Stimulated activated CD8-positive, alpha-beta memory T cell treated with anti-CD3 and anti-CD28 coated beads, Interleukin-15, amount 100 ng/mL, for 1 hour (primary cell): ENCODE measurements around the gene PCGF3.
"Not testable (repeated sequence)": the region's sequence is repeated elsewhere in the genome, so short reads cannot be mapped to it uniquely, and the experiment has no call there.

ENCODE experiments used
- DNase-seq: peaks from one replicate; pipeline ENCODE4 v3.0.0-alpha.2; 2020; ENCODE audit warnings: low read depth

Gene PCGF3

DNA sequence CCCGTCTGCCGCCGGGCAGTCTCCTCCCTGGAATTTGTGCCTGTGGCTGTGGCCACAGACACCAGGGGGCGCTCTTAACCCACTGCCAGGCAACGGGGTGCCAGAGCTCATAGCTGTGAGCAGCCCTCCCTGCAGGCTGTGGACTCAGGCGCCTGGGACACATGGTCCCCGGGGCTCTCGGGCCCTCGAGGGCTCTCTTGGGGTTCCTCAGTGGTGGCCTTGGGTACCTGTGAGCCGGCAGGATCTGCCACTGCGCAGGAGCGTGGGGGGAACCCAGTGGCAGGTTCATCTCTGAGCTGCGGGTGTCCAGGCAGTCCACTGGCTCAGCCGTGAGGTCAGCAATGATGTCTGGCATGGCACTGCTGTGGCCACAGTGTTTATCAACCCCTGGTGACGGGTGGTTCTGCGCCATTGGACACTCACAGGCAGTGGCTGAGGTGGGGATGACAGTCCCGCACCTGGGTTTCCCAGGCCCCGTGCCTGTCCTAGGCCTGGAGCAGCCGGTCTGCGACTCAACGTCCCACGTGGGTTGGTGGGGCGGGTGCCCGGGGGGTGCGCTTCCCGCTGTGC lies 37.2 kb downstream of the PCGF3 start:
- peak; percentile 67 for DNase-seq

DNA sequence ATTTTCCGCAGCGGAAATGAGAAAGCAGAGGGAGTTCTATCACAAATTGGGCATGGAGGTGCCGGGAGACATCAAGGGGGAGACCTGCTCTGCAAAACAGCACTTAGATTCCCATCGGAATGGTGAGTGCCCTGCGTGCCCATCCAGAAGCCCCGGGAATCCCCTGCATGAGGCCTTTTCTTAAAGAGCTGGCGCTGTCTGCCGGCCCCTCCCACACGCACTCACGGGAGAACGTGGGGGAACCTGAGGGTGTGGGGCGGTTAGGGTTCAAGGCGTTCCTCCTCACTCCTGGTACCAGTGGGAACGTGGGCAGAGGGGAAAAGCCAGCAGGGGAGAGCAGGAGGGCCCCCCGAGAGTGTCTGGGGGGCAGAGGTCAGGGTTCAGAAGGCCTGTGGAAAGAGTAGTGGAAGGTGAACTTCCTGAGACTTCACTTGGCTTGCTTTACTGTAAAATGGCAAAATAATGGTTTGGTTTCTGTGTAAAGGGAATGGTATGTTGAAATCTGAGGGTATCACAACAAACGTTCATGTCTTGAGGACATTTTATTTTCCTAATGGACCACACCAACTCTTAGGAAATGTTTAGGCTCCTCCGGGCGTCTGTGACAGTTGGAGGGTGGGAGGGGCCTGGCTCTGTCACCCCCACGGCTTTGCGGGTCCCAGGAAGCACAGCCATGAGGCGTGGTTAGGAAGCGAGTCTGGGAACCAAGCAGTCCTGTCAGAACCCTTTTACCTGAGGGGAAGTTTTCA lies 38.0 kb downstream of the PCGF3 start:
- no peak for DNase-seq

DNA sequence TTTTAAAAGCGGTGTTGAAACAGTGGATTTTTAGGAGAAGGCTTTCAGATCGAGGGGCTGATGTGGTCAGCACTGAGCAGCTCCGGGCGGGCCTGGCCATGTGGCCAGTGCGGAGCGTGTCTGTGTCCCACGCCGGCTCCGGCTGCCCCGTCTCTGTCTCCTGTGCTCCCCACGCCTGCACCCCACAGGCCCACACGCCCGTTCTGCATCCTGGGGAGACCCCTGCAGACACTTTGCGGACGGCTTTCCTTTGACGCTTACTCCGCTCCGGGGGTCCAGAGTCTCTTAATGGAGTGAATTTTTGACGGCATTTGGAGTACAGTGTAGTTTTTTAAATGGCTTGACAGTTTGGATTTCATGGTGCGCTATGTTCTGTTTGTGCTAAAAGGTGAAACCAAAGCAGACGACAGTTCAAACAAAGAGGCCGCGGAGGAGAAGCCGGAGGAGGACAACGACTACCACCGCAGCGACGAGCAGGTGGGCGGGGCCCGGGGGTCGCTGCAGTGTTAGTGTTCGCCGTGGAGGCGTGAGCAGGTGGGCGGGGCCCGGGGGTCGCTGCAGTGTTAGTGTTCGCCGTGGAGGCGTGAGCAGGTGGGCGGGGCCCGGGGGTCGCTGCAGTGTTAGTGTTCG lies 38.7 kb downstream of the PCGF3 start:
- DNase-seq = no peak

- DNase-seq = no peak
Observed at GRCh38 chr4:747546-748170, 42.0 kb downstream of the PCGF3 start.

DNA sequence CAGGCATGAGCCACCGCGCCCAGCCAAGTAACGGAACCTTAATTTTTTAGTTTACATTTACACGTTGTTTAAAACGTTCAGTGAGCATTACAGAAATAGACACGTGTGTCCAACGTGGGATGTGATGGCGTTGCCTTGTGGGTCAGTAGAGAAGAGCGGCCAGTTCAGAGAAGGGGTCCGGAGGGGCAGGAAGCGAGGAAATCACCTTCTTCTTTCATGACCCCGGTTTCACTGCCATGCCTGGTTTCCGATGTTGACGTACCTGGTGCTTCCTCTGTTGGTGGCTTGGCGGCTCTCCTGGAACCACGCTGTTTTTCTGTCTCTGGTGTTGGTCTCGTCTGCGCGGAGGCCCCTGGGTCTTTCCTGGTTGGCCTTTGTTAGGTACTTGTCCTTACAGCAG lies 42.8 kb downstream of the PCGF3 start:
- no peak for DNase-seq

GRCh38 chr4:749698-750666 lies 44.4 kb downstream of the PCGF3 start:
- DNase-seq = no peak

DNA sequence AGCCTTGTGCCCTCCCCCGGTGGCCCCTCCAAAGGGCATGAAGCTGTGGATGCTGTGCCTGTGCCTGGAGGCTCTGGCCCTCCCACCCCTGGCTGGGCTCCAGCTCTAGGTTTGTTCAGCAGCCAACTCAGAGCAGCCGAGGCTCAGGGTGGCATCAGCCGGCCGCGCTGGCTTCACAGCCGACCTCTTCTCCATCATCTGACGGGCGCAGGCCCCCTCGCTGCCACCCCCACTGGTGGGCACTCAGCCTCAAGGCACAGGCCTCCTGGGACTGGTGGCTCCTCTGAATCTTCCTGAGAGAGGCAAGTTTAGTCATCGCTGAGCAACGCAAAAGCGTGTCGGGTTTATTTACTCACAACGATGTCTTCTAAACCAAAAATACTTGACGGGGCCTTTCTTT lies 46.0 kb downstream of the PCGF3 start:
- DNase-seq = no peak

- no peak for DNase-seq
Observed at GRCh38 chr4:752196-752861, 46.7 kb downstream of the PCGF3 start.

DNA sequence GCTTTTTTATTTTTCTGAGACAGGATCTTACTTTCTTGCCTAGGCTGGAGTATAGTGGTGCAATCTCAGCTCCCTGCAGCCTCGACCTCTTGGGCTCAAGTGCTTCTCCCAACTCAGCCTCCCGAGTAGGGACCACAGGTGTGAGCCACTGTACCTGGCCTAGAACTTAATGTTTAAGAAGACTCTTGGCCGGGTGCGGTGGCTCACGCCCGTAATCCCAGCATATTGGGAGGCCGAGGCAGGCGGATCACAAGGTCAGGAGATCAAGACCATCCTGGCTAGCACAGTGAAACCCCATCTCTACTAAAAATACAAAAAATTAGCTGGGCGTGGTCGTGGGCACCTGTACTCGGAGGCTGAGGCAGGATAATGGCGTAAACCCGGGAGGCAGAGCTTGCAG lies 47.6 kb downstream of the PCGF3 start:
- not testable (repeated sequence) for DNase-seq

- DNase-seq = no peak
Observed at GRCh38 chr4:754221-755120, 48.8 kb downstream of the PCGF3 start.

DNA sequence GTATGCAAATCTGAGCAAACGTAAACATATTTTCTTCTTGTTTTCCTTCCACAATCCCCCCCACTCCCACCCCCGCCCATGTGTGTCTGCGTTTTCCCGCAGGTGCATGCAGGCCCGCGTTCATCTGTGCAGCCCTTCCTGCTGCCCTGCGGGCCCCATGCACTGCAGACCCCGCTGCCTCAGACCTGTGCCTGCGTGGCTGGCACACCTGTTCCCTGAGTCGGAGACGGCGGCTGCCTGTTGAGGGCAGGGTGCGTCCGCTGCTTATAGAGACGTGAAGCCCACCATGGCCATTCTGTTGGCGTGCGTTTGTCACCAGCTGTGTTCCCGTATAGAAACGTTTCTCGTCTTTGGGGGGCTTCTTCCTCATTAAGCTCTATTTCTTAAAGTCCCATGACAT lies 51.5 kb downstream of the PCGF3 start:
- no peak for DNase-seq

GRCh38 chr4:759810-760209 lies 54.2 kb downstream of the PCGF3 start:
- not testable (repeated sequence) for DNase-seq

DNA sequence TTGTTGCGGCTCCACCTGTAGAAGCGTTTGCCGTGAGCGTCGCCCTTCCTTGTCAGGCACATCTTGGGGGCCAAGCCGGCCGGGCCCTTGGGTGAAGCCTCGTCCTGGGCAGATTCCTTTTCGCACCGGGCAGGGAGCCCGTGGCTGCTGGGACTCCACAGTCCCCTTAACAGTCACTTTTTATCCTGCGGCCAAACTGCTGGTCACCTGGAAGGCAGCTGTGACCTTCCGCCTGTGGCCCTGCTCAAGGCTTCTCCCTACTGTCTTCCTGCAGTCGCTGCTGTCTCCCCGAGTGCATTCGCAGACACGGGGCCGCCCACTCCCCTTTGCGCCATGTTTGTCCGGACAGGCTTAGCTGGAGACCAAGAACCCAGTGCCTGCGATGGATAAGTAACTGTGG lies 55.0 kb downstream of the PCGF3 start:
- no peak for DNase-seq

- DNase-seq = no peak
Observed at GRCh38 chr4:761086-761485, 55.5 kb downstream of the PCGF3 start.

- no peak for DNase-seq
Observed at GRCh38 chr4:761739-762138, 56.1 kb downstream of the PCGF3 start.

DNA sequence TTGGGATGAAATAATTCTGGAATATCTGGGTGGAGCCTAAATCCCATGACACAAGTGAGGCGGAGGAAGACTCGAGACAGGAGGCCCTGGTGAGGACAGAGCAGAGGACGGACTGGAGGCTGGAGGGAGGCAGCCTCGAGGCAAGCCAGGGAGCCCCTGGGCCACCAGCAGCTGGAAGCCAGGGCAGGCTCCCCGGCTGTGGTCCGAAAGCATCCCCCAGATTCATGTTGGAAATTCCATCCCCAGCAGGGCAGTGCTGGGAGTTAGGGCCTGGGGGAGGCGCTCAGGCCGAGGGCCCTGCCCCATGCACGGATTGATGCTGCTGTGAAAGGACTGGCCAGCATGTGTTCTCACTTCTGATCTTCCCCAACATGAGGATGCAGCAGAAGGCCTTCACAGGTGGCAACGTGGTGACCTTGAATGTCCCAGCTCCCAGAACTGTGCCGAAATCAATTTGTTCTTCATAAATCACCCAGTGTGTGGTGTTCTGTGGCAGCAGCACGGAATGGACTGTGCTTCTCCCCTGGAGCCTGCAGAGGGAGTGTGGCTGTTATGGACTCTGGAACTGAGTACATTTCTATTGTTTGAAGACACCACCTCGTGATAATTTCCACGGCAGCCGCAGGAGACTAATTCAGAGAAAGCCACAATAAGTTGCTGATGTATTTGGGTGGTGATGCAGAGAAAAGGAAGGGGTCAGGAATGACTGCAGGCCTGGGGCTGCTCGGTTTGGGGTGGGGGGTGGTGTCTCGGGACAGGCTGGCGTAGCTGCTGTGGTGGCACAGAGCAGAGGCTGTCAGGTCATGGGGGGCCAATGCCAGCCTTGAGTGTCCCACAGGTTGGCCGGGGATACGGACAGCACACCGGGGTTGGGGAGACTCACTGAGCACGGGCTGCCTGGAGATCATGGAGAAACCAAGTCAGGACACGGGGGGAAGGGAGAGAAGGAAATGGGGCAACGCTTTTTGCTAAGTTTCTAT lies 56.9 kb downstream of the PCGF3 start:
- no peak for DNase-seq

DNA sequence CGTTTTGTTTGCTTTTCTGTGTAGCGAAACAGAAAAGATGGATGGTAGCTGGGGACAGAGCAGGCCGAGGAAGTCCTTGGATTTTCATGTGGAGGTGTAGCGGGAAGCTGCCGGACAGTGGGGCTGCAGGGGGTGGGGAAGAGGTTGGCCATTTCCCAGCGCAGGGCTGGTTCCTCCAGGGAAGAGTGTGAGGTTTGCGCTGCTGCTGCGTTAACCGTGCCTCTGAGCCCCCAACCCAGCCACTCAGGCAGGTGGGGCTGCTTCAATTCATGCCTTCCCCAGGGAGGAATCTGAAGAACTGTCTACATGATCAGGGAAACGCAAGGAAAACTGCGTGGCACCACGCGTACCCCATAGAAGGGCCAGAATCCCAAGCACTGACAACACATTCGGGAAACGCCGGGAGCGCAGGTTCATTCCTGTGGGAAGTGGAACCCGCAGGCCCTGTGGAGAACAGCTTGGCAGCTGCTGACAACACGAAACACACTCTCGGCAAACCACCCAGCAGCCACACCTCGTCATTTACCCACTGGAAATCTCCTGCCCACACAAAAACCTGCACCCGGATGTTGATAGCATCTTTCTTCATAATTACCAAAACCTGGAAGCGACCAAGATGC lies 57.7 kb downstream of the PCGF3 start:
- DNase-seq = no peak

- no peak for DNase-seq
Observed at GRCh38 chr4:763922-764321, 58.3 kb downstream of the PCGF3 start.
